Activated naive CD8-positive, alpha-beta T cell treated with anti-CD3 and anti-CD28 coated beads, Interleukin-2, amount 50 U/mL, for 16 hours (primary cell): ENCODE results near the gene MAGEA12.
"Not testable (repeated sequence)": the region's sequence is repeated elsewhere in the genome, so short reads cannot be mapped to it uniquely, and the experiment has no call there.

Experiments
- DNase-seq: peaks from one replicate; pipeline ENCODE4 v3.0.0-alpha.2; 2020; ENCODE audit warnings: low read depth, low spot score

The MAGEA12 gene, protein sequence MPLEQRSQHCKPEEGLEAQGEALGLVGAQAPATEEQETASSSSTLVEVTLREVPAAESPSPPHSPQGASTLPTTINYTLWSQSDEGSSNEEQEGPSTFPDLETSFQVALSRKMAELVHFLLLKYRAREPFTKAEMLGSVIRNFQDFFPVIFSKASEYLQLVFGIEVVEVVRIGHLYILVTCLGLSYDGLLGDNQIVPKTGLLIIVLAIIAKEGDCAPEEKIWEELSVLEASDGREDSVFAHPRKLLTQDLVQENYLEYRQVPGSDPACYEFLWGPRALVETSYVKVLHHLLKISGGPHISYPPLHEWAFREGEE

DNA sequence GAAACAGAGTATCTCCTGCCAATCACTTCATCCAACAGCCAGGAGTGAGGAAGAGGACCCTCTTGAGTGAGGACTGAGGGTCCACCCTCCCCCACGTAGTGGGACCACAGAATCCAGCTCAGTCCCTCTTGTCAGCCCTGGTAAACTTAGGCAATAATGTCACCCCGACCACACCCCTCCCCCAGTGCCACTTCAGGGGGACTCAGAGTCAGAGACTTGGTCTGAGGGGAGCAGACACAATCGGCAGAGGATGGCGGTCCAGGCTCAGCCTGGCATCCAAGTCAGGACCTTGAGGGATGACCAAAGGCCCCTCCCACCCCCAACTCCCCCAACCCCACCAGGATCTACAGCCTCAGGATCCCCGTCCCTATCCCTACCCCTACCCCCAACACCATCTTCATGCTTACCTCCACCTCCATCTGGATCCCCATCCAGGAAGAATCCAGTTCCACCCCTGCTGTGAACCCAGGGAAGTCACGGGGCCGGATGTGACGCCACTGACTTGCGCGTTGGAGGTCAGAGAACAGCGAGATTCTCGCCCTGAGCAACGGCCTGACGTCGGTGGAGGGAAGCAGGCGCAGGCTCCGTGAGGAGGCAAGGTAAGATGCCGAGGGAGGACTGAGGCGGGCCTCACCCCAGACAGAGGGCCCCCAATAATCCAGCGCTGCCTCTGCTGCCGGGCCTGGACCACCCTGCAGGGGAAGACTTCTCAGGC is at the start of gene MAGEA12, which contains the start of gene CSAG1:
TSS of gene MAGEA12 (plus strand) at position 497 of the 715 bp plus-strand sequence. CDS start 2,405 bp downstream, outside the sequence.
TSS of gene CSAG1 (minus strand) at position 461 of the 715 bp plus-strand sequence. CDS start 1,261 bp downstream, outside the sequence.
- DNase-seq, result no peak

DNA sequence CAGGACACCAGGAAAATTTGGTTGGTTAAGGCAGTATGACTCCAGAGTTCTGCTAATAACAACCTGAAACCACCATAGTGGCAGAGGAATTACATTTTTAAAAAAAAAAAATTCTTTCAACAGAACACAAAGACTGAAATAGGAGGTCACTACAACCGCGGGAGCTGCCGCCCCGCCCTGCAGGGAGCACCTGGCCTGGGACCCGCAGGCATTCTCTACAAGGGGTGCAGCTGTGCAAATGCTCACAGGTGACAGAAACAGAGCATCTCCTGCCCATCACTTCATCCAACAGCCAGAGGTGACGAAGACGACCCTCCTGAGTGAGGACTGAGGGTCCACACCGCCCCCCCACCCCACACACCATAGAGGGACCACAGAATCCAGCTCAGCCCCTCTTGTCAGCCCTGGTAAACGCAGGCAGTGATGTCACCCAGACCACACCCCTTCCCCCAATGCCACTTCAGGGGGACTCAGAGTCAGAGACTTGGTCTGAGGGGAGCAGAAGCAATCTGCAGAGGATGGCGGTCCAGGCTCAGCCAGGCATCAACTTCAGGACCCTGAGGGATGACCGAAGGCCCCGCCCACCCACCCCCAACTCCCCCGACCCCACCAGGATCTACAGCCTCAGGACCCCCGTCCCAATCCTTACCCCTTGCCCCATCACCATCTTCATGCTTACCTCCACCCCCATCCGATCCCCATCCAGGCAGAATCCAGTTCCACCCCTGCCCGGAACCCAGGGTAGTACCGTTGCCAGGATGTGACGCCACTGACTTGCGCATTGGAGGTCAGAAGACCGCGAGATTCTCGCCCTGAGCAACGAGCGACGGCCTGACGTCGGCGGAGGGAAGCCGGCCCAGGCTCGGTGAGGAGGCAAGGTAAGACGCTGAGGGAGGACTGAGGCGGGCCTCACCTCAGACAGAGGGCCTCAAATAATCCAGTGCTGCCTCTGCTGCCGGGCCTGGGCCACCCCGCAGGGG is 35.3 kb upstream of the MAGEA12 start, which contains the start of gene MAGEA3:
TSS of gene MAGEA3 (plus strand) at position 843 of the 980 bp plus-strand sequence. CDS start 2,039 bp downstream, outside the sequence.
- not testable (repeated sequence) for DNase-seq

DNA sequence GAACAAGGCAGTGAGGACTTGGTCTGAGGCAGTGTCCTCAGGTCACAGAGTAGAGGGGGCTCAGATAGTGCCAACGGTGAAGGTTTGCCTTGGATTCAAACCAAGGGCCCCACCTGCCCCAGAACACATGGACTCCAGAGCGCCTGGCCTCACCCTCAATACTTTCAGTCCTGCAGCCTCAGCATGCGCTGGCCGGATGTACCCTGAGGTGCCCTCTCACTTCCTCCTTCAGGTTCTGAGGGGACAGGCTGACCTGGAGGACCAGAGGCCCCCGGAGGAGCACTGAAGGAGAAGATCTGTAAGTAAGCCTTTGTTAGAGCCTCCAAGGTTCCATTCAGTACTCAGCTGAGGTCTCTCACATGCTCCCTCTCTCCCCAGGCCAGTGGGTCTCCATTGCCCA is 33.2 kb upstream of the MAGEA12 start:
- DNase-seq, result not testable (repeated sequence)

DNA sequence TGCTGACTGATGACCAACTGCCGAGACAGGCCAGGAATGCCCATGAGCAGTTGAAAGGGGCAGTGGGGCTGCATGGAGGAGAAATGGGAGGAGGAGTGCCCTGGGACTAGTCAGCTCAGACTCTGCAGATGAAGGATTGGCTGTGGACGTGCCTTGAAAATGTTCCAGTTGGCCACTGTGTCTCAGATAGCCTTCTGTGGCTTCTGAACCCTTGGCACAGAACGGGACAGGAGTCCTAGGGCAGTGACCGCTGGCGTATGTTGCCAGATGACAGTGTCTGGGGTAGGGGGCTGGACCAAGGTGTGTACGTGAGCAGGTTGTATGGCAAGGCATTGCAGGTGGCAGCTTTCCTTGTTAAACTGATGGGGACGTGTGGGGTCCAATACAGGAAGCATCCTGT is 27.1 kb upstream of the MAGEA12 start:
- not testable (repeated sequence) for DNase-seq

DNA sequence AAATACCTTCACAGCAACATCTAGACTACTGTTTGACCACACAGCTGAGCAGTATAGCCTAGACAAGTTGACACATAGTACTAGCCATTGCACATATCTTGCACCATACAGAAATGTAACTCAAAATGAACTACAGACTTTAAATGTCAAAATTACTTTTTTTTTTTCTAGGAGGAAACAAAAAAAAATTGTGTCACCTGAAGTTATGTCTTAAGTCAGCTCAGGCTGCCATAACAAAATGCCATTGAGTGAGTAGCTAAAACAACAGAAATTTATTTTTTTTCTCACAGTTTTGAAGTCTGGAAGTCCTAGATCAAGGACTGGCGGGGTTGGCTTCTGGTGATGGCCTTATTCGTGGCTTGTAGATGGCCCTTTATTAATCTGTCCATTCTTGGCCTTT is 24.4 kb upstream of the MAGEA12 start, which contains the start of gene CSAG2:
TSS of gene CSAG2 (minus strand) at position 101 of the 400 bp plus-strand sequence. CDS start 161 bp downstream, outside the sequence.
- DNase-seq, result not testable (repeated sequence)

DNA sequence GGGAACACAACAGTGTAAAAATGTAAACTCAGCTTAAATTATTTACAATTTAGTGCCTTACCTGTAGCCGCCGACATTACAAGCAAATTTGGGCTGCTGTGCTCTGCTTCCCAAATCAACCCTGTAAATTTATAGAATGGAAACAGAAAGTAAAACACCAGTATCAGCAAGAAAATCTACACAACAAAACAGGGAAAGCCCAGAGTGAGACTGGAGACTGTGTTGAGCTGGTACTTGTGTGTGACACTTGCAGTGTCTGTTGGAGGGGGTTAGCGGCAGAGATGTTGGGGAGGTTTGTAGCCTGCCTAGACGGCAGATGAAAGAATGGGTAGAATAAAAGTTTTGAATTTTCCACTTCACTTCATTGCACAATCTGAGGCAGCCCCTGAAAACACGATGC is 20.4 kb upstream of the MAGEA12 start:
- DNase-seq, result not testable (repeated sequence)

DNA sequence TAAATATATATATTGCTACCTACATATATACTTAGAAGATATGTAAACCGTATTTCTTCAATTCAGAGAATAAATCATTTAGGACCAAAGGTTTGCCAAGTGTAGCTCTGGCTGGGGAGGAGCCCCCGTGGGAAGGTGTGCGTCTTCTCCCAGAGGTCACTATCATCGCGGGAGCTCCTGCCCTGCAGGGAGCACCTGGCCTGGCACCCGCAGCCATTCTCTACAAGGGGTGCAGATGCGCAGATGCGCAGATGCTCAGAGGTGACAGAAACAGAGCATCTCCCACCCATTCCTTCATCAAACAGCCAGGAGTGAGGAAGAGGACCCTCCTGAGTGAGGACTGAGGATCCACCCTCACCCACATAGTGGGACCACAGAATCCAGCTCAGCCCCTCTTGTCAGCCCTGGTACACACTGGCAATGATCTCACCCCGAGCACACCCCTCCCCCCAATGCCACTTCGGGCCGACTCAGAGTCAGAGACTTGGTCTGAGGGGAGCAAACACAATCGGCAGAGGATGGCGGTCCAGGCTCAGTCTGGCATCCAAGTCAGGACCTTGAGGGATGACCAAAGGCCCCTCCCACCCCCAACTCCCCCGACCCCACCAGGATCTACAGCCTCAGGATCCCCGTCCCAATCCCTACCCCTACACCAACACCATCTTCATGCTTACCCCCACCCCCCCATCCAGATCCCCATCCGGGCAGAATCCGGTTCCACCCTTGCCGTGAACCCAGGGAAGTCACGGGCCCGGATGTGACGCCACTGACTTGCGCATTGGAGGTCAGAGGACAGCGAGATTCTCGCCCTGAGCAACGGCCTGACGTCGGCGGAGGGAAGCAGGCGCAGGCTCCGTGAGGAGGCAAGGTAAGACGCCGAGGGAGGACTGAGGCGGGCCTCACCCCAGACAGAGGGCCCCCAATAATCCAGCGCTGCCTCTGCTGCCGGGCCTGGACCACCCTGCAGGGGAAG is 19.5 kb upstream of the MAGEA12 start, which contains the start of gene MAGEA2B:
TSS of gene MAGEA2B (plus strand) at position 814 of the 973 bp plus-strand sequence. CDS start 2,479 bp downstream, outside the sequence.
- DNase-seq, result not testable (repeated sequence)

DNA sequence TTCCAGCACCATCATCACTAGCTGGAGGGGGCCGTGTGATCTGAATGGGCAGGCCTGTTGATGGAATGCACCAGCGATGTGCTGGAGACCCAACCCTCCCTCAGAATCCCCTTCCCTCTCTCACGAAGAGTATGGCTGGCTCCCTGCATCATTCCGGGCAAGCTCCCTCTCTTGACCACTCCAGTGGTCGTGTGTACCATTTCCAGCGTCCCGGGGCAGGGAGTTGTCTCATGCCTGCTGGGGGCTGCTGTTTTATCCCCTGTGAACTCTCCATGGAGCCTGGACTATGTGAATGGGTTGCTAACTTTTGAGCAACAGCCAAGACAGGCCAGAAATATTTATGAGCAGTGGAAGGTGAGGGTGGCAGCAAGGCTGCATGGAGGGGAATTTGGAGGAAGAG is 8.1 kb upstream of the MAGEA12 start:
- DNase-seq, result no peak

DNA sequence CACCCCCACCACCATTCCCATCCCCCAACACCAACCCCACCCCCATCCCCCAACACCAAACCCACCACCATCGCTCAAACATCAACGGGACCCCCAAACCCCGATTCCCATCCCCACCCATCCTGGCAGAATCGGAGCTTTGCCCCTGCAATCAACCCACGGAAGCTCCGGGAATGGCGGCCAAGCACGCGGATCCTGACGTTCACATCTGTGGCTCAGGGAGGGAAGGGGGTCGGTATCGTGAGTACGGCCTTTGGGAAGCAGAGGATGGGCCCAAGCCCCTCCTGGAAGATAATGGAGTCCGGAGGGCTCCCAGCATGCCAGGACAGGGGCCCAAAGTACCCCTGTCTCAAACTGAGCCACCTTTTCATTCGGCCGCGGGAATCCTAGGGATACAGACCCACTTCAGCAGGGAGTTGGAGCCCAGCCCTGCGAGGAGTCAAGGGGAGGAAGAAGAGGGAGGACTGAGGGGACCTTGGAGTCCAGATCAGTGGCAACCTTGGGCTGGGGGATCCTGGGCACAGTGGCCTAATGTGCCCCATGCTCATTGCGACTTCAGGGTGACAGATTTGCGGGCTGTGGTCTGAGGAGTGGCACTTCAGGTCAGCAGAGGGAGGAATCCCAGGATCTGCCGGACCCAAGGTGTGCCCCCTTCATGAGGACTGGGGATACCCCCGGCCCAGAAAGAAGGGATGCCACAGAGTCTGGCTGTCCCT is 744 bp downstream of the MAGEA12 start:
- not testable (repeated sequence) for DNase-seq

DNA sequence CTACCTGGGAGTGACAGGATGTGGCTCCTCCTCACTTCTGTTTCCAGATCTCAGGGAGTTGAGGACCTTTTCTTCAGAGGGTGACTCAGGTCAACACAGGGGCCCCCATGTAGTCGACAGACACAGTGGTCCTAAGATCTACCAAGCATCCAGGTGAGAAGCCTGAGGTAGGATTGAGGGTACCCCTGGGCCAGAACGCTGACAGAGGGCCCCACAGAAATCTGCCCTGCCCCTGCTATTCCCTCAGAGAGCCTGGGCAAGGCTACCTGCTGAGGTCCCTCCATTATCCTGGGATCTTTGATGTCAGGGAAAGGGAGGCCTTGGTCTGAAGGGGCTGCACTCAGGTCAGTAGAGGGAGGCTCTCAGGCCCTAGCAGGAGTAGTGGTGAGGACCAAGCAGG is 1.5 kb downstream of the MAGEA12 start:
- DNase-seq, result no peak

DNA sequence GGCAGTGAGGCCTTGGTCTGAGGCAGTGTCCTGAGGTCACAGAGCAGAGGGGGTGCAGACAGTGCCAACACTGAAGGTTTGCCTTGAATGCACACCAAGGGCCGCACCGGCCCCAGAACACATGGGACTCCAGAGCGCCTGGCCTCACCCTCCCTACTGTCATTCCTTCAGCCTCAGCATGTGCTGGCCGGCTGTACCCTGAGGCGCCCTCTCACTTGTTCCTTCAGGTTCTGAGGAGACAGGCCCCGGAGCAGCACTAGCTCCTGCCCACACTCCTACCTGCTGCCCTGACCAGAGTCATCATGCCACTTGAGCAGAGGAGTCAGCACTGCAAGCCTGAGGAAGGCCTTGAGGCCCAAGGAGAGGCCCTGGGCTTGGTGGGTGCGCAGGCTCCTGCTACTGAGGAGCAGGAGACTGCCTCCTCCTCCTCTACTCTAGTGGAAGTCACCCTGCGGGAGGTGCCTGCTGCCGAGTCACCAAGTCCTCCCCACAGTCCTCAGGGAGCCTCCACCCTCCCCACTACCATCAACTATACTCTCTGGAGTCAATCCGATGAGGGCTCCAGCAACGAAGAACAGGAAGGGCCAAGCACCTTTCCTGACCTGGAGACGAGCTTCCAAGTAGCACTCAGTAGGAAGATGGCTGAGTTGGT is 2.4 kb downstream of the MAGEA12 start:
- no peak for DNase-seq

DNA sequence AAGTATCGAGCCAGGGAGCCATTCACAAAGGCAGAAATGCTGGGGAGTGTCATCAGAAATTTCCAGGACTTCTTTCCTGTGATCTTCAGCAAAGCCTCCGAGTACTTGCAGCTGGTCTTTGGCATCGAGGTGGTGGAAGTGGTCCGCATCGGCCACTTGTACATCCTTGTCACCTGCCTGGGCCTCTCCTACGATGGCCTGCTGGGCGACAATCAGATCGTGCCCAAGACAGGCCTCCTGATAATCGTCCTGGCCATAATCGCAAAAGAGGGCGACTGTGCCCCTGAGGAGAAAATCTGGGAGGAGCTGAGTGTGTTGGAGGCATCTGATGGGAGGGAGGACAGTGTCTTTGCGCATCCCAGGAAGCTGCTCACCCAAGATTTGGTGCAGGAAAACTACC is 3.0 kb downstream of the MAGEA12 start:
- not testable (repeated sequence) for DNase-seq

DNA sequence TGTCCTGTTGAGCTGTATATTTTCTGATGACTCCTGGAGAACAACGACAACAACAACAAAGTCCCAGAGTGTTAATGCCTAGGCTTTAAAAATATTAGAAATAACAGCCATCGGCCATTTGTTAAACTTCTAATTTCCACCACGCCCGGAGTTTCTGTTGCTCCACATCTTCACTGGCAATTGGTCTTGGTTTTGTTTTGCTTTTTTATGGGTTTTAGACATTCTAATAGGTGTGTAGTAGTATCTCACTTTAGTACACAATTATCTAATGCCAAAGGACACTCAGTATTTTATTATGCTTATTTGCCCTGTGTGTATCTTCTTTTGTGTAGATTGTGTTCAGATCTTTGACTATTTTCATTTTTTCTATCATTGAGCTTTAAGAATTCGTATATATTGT is 5.0 kb downstream of the MAGEA12 start:
- DNase-seq, result no peak

DNA sequence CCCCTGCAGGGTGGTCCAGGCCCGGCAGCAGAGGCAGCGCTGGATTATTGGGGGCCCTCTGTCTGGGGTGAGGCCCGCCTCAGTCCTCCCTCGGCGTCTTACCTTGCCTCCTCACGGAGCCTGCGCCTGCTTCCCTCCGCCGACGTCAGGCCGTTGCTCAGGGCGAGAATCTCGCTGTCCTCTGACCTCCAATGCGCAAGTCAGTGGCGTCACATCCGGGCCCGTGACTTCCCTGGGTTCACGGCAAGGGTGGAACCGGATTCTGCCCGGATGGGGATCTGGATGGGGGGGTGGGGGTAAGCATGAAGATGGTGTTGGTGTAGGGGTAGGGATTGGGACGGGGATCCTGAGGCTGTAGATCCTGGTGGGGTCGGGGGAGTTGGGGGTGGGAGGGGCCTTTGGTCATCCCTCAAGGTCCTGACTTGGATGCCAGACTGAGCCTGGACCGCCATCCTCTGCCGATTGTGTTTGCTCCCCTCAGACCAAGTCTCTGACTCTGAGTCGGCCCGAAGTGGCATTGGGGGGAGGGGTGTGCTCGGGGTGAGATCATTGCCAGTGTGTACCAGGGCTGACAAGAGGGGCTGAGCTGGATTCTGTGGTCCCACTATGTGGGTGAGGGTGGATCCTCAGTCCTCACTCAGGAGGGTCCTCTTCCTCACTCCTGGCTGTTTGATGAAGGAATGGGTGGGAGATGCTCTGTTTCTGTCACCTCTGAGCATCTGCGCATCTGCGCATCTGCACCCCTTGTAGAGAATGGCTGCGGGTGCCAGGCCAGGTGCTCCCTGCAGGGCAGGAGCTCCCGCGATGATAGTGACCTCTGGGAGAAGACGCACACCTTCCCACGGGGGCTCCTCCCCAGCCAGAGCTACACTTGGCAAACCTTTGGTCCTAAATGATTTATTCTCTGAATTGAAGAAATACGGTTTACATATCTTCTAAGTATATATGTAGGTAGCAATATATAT is 20.4 kb downstream of the MAGEA12 start, which contains the start of gene MAGEA2:
TSS of gene MAGEA2 (minus strand) at position 157 of the 965 bp plus-strand sequence. CDS start 2,479 bp downstream, outside the sequence.
- not testable (repeated sequence) for DNase-seq

DNA sequence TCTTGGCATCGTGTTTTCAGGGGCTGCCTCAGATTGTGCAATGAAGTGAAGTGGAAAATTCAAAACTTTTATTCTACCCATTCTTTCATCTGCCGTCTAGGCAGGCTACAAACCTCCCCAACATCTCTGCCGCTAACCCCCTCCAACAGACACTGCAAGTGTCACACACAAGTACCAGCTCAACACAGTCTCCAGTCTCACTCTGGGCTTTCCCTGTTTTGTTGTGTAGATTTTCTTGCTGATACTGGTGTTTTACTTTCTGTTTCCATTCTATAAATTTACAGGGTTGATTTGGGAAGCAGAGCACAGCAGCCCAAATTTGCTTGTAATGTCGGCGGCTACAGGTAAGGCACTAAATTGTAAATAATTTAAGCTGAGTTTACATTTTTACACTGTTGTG is 21.3 kb downstream of the MAGEA12 start:
- not testable (repeated sequence) for DNase-seq

DNA sequence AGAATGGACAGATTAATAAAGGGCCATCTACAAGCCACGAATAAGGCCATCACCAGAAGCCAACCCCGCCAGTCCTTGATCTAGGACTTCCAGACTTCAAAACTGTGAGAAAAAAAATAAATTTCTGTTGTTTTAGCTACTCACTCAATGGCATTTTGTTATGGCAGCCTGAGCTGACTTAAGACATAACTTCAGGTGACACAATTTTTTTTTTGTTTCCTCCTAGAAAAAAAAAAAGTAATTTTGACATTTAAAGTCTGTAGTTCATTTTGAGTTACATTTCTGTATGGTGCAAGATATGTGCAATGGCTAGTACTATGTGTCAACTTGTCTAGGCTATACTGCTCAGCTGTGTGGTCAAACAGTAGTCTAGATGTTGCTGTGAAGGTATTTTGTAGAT is 25.4 kb downstream of the MAGEA12 start, which contains the start of gene CSAG3:
TSS of gene CSAG3 (plus strand) at position 301 of the 400 bp plus-strand sequence.
- not testable (repeated sequence) for DNase-seq

DNA sequence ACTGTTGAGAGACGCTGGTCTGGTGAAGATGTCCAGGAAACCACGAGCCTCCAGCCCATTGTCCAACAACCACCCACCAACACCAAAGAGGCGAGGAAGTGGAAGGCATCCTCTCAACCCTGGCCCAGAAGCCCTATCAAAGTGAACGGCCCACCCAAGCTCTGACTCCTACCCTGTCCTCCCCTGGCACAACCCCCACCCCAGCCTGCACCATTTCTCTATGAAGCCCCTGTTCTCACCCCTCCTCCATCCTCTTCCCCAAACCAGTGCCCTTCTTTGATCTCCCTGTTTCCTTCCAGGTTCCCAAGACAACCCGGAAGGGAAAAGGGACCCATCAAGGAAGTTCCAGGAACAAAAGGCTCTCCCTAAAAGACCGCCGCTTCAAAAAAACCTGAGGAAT is 26.0 kb downstream of the MAGEA12 start:
- not testable (repeated sequence) for DNase-seq
